NCI-H187 treated with DMSO at 0.1 percent for 48 hours (cell line): ENCODE results near the gene TNS3.

Source experiments
- DNase-seq: peaks from one replicate; lab custom pipeline; 2025; lab: John Stamatoyannopoulos, UW

Gene TNS3

DNA sequence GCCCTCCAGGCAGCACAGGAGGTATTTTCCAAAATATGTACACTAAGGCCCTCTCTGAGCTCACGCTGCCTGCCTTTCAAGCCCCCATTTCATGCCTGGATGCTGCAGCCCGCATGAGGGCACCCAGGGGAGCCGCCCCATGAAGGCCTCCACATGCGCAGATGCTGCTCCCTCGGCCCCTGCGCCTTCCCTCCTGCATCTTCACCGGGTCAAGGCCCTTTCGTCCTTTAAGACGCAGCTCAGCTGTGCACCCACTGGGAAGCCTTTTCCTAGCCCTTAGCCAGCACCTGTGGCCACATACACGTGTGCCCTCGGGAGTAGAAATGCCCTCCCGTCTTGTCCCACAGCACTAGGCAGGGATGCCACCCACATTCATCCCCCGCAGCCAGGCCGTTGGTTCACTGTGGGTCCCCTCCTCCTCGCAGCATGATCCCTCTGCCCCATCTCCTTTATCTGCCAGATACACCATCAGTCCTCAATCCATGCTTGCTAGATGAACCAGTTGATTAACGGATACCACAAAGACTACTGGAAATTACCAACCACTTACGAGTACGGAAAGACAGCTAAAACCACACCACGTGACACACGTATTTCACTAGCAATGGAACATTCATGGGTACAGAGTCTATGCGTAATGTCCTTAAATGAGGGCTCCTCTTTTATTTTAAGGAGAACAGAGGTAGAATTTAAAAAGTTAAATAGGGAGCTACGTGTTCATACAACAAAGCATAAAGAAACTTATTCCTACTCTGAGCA is 278.0 kb downstream of the TNS3 start:
- DNase-seq = no peak

DNA sequence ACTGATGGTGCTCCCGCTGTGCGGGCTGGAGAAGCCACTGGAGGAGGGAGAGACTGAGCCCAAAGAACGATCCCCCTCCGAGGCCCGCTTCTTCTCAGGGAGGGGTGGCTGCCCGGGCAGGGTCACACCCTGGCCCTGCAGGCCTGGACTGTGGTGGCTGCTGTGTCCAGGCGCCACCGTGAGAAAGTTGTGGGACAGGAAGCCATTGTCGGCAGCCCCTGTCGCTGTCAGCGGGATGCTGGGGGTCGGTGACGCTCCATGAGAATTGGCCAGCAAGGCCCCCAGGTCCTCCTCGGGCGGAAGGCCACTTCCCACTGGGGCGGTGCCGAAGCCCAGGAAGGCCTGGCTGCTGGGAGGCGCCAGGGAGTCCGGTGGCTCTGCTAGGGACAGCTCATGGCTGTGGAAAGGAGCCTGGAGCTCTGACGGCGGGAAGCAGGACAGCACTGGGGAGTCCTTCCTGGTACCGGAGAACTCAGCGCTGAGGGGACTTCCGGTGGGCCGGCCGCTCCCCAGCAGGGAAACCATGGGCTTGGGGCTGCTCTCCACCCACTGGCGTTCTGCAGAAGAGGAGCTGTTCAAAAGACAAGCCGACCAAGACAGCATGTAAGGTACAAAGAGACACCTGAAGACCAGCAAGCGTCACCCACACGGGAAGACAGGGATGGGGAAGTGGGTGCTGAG is 278.8 kb downstream of the TNS3 start:
- DNase-seq = no peak

- no peak for DNase-seq
Measured at GRCh38 chr7:47302560-47302959, 279.4 kb downstream of the TNS3 start.

DNA sequence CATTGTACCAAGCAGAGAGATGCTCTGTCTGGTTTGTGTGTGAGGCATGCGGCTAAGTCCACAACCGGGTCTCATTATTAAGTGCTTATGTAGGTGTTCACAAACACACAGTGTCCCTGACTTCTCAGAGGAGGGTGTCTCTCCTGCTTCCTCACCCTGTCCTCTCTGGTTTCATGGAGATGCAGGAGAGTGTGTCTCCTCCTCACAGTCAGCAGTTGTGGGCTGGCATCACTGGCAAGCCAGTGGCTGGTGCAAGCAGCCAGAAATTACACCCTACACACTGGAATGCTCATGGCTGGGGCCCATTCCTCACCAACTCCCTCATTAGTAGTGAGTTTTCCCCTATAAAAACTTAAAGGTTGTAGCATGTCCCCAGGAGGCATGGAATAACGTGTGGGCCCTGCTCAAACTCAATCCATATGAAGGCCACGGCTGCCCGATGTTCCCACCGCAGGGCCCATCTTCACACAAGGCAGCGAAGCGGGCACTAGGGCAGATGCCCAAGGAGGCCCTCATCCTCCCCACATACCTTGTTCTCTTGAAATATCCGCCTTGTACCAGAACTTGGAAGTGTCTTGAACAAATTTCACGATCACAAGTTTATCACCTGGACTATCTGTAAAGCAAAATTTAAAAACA is 280.1 kb downstream of the TNS3 start:
- no peak for DNase-seq

- DNase-seq = no peak
Measured at GRCh38 chr7:47301105-47301477, 280.8 kb downstream of the TNS3 start.

DNA sequence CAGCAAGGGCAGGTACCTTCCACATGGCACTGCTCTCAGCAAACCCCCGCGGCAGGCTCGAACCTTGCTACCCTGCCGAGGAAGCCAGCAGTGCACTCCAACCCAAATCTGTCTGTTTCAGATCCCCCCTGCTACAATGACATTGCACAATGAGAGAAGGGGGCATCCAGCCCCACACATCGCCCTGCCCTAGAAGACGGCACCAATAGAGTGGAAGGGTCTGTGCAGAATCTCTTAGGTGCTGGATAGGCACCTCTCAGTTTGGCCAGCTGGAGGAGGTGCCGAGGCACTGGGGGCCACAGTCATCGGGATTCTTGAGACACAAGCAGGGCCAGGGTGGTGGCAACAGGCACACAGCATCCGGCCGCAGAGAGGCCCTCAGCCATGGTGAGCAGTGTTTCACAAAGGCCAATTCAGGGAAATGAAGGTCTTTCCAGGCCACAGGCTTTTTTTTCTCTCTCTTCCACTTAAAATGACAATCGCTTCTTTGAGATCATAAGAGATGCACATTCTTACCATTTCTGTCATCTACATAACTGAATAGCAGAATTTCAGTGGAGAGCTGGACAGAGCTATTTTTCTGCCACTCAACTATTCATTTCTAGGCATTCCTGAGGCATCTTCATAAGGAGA is 281.3 kb downstream of the TNS3 start:
- DNase-seq = no peak

- DNase-seq = no peak
Measured at GRCh38 chr7:47299496-47299895, 282.4 kb downstream of the TNS3 start.

DNA sequence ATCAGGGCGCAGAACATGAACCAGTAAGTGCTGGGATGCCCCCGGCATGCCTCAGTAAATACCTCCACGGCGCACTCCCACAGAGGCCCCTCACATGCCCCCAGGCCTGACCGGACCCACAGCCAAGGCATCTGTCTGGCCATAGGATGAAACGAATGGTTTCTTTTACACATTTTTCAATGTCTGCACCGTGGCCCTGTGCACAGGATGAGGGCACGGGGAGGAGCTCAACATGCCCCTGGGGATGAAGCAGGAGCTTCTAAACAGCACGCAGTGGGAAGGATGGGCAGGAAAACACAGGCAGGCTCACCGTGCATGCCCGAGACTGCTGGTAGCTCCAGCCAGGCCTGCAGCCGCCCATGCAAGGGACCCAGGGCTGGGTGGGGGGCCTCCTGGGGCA is 283.3 kb downstream of the TNS3 start:
- DNase-seq = no peak

- DNase-seq = no peak
Measured at GRCh38 chr7:47297120-47297519, 284.8 kb downstream of the TNS3 start.

GRCh38 chr7:47295606-47296005 is 286.3 kb downstream of the TNS3 start:
- no peak for DNase-seq

- DNase-seq = no peak
Measured at GRCh38 chr7:47294556-47295222, 287.2 kb downstream of the TNS3 start.

GRCh38 chr7:47293884-47294555 is 287.9 kb downstream of the TNS3 start:
- no peak for DNase-seq

GRCh38 chr7:47292832-47293309 is 289.0 kb downstream of the TNS3 start:
- no peak for DNase-seq

- DNase-seq = no peak
Measured at GRCh38 chr7:47291461-47292081, 290.3 kb downstream of the TNS3 start.

- DNase-seq = no peak
Measured at GRCh38 chr7:47290867-47291266, 291.0 kb downstream of the TNS3 start.

GRCh38 chr7:47290466-47290865 is 291.4 kb downstream of the TNS3 start:
- DNase-seq = no peak

DNA sequence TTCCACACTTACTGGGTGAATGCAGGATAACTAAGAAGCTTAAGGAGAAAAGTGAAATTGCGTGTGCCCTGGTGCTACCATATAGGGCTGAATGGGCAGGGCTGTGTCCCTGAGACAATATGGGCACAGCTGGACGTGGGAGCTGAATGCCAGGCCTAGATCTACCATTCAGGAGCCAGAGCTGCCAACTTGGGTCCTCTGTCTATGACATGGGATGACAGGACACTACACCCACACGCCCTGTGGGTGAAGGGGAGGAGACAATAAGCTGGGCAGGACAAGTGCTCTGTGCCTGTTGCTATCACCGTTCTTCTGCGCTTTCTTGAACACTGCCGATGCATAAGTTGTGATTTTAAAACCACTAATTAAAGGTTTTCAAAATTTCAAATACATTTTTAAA is 293.9 kb downstream of the TNS3 start:
- DNase-seq = no peak

GRCh38 chr7:47285860-47286491 is 295.9 kb downstream of the TNS3 start:
- DNase-seq = no peak

- no peak for DNase-seq
Measured at GRCh38 chr7:47284691-47285635, 296.9 kb downstream of the TNS3 start.
